HG03354 (cell line): Measurements from ENCODE around the gene FGF22.
"Not testable (repeated sequence)": the region's sequence is repeated elsewhere in the genome, so short reads cannot be mapped to it uniquely, and the experiment has no call there.

Source experiments
- ATAC-seq: cut with Tn5 transposase; IDR thresholded peaks from one replicate; pipeline ENCODE4 v1.9.1; 2021; ENCODE audit warnings: mild to moderate bottlenecking; ENCODE audit not compliant: unreplicated experiment, poor library complexity, severe bottlenecking

The FGF22 gene

DNA sequence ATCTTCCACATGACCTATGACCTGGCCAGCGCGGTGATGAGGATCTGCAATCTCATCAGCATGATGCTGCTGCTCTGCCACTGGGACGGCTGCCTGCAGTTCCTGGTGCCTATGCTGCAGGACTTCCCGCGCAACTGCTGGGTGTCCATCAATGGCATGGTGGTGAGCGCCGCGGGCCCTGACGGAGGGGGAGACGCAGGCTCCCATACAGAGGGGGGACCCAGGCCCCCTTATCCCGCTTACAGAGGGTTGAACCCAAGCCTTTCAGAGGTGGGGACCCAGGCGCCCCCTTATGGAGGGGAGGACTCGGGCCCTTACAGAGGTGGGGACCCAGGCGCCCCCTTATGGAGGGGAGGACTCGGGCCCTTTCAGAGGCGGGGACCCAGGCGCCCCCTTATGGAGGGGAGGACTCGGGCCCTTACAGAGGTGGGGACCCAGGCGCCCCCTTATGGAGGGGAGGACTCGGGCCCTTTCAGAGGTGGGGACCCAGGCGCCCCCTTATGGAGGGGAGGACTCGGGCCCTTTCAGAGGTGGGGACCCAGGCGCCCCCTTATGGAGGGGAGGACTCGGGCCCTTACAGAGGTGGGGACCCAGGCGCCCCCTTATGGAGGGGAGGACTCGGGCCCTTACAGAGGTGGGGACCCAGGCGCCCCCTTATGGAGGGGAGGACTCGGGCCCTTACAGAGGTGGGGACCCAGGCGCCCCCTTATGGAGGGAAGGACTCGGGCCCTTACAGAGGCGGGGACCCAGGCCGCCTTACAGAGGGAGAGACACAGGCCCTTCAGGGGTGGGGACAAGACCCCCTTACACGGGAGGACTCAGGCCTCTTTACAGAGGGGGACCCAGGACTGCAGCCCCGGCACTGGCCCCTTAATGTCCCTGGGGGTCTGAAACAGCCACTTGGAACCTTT is 34.4 kb upstream of the FGF22 start:
- not testable (repeated sequence) for ATAC-seq

DNA sequence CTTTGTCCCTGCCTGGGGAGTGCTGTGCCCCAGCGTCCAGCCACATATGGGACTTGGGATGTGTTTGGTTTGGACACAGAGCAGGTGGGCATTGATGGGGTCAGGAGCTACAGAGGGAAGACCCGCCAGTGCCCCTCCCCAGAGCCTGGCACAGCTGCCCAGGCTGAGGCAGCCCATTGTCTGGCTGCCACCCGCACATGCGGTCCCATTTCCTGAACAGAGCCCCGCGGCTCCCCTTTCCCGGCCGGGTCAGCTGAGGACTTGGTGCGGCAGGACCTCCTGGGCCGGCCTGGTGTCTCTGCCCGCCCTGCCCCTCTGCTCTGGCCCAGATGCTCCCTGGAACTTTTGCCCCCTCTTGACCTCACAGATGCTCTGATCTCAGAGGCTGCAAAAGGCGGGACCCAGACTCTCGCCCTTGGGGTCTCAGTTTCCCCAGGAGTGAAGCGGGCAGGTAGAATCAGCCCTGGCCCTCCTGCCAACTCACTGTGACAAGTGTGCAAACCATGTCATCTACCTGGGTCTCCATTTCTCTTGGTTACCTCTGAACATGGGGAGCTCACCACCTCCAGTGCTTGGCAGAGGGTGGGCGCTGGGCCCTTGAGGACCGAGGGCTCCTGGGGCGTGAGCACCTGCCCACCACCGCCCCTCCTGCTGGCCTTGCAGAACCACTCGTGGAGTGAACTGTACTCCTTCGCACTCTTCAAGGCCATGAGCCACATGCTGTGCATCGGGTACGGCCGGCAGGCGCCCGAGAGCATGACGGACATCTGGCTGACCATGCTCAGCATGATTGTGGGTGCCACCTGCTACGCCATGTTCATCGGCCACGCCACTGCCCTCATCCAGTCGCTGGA is 32.2 kb upstream of the FGF22 start:
- ATAC-seq, result no peak

DNA sequence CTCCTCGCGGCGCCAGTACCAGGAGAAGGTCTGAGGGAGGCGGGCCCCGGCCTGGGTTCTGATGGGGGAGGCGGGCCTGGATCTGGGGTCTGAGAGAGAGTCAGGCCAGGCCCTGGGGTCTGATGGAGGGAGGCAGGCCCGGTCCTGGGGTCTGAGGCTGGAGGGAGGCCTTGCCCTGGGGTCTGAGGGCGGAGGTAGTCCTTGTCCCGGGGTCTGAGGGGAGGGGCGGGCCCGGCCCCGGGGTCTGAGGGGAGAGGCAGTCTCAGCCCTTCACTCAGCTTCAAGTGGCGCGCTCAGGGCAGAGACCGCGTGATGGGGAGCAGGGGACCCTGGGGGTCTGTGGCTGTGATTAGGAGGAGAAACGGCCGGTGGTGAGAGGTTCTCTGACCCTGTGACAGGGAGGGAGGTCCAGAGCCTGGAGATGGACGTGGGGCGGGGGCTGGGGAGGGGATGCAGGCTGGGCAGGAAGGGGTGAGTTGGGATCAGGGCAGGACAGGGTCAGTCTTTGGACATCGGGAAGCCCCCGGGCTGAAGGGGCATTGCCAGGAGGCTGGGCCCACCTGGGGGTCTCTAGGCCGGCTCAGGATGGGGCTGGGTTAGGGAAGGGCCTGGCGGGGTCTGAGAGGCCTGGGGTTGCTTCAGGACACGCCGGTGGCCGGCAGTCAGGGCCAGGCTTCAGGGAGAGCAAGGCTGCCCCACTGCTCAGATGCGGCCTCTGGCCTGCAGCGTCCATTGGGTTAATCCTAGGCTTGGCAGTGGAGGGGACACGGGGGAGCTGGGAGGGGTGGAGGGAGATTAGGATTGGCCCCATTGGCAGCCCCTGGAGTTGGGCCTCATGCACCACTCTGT is 31.3 kb upstream of the FGF22 start:
- no peak for ATAC-seq

DNA sequence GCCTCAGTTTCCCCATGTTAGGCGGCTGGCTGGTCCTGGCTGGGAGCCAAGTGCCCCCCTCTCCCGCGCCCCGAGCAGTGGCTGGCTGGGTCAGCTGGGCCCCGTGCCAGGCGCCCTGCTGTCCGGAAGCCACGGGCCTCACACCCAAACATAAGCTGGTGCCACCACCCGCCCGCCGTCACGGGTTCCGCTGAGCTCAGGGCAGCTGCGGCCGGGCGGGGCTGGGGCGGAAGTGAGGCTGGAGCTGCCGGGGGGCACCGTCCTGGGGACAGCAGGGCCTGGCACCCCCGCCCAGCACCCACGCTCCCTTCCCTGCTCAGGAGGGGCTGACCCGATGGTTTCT is 30.7 kb upstream of the FGF22 start:
- ATAC-seq, result no peak

DNA sequence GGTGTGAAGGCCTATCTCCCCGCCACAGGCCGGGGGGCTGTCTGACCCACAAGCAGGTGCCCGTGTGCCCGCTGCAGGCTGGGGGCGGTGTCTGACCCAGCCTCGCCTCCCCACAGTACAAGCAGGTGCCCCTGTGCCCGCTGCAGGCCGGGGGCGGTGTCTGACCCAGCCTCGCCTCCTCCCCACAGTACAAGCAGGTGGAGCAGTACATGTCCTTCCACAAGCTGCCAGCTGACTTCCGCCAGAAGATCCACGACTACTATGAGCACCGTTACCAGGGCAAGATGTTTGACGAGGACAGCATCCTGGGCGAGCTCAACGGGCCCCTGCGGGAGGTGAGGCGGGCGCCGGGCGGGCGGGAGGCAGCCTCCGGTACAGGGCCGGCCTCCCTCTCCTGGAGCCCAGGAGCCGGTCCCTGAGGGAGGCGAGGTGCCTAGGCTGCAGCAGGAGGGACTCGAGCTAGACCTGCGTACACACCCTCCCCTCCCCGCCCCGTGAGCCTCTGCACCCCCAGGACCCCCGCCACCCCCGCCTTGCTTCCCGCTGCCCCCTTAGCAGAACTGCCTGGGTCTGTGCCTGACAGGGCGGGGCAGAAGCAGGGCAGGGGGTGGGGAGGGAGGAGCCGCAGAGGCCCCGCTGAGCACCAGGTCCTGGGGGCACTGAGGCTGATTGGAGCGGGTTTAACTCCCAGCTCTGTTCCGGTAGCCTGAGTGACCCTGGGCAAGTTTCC is 29.4 kb upstream of the FGF22 start:
- ATAC-seq, result no peak

DNA sequence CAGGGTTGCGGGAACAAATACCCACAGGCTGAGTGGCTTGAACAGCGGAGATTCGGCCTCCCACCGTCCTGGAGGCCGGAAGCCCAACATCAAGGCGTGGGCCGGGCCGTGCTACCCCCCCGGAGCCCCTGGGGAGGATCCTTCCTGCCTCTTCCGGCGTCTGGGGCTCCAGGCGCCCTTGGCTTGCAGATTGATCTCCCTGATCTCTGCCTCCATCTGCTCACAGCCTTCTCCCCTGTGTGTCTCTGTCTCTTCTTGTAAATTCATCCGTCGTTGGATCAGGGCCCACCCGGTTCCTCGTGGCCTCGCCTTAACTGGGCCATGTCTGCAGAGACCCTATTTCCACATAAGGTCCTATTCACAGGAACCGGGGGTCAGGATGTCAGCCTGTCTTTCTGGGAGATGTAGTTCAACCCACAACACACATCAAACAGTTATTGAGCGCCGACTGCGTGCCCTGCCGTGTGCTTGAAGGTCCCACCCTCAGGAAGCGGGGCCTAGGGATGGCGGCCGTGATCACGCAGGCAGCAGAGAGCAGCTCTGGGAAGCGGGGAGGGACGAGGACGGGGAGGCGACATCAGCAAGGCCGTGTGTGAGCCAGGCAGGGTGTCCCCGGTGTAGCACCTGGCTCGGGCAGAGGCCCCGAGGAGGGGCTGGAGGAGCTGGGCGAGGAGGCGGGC is 28.7 kb upstream of the FGF22 start:
- ATAC-seq, result no peak

DNA sequence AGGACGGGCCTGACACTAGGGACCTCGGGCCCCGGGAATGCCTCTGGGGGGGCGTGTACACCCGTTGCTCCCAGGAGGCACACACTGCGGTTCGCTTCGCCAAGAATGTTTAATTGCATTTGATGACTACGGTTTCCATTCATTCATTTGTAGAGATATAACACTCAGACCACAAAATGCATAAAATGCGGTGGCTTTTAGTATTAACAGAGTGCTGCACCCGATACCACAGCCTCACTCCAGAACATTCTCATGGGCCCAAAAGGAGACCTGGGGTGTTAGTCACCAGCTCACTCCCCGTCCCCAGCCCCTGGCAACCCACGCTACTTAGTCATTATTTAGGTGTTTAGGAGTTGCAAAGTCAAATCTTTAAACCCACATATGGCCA is 28.2 kb upstream of the FGF22 start:
- ATAC-seq, result no peak

DNA sequence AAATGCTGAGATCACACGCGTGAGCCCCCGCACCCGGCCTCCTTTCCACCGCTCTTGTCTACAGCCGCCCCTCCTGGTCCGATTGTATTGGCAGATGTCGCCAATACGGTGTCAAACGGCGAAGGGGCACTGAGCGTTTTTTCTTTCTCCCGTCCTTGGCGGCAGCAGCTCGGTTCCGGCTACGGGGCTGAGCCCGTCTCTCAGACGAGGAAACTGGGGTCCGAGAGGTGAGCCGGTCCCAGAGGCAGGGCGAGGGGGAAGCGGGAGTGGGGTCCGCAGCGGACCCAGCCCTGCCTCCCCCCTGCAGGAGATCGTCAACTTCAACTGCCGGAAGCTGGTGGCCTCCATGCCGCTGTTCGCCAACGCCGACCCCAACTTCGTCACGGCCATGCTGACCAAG is 26.7 kb upstream of the FGF22 start:
- no peak for ATAC-seq

DNA sequence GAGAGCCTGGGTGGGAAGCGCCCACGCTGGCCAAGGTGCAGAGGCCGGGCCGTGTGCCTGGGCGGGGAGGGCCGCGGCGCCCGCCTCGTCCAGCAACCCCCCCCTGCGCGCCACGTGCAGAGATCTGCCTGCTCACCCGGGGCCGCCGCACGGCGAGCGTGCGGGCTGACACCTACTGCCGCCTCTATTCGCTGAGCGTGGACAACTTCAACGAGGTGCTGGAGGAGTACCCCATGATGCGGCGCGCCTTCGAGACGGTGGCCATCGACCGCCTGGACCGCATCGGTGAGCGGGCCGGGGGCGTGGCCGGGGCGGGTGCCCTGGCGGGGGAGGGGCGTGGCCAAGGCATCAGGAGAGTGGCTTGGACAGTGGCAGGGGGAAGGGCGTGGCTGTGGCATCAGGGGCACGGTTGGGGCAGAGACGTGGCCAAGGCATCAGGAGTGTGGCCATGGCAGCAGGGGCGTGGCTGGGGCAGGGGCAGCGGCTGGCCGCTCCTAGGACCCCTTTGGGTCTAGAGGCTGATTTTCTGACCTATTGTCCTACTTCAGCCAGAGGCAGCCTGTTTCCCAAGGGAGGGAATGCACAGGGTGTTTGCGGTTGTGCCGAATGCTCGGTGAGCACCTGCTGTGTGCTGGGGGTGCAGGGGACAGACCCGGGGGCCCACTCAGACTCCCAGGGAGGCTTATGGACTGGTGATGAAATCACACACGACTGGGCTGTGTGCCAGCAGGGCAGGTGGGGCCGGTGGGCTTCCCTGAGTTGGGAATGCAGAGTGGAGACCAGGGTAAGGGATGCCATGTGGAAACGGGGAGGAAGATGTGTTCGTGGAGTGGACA is 25.7 kb upstream of the FGF22 start:
- no peak for ATAC-seq

DNA sequence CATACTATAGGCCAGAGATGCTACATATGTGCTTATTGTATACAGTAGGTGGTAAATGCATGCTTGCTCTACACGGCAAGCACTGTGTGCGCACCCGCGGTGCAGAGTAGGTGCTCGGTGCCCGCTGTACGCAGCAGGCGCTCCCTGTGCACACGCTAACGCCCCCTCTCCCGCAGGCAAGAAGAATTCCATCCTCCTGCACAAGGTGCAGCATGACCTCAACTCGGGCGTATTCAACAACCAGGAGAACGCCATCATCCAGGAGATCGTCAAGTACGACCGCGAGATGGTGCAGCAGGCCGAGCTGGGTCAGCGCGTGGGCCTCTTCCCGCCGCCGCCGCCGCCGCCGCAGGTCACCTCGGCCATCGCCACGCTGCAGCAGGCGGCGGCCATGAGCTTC is 24.1 kb upstream of the FGF22 start:
- no peak for ATAC-seq

DNA sequence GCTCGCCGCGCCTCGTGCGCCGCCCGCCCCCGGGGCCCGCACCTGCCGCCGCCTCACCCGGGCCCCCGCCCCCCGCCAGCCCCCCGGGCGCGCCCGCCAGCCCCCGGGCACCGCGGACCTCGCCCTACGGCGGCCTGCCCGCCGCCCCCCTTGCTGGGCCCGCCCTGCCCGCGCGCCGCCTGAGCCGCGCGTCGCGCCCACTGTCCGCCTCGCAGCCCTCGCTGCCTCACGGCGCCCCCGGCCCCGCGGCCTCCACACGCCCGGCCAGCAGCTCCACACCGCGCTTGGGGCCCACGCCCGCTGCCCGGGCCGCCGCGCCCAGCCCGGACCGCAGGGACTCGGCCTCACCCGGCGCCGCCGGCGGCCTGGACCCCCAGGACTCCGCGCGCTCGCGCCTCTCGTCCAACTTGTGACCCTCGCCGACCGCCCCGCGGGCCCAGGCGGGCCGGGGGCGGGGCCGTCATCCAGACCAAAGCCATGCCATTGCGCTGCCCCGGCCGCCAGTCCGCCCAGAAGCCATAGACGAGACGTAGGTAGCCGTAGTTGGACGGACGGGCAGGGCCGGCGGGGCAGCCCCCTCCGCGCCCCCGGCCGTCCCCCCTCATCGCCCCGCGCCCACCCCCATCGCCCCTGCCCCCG is 23.5 kb upstream of the FGF22 start:
- no peak for ATAC-seq

DNA sequence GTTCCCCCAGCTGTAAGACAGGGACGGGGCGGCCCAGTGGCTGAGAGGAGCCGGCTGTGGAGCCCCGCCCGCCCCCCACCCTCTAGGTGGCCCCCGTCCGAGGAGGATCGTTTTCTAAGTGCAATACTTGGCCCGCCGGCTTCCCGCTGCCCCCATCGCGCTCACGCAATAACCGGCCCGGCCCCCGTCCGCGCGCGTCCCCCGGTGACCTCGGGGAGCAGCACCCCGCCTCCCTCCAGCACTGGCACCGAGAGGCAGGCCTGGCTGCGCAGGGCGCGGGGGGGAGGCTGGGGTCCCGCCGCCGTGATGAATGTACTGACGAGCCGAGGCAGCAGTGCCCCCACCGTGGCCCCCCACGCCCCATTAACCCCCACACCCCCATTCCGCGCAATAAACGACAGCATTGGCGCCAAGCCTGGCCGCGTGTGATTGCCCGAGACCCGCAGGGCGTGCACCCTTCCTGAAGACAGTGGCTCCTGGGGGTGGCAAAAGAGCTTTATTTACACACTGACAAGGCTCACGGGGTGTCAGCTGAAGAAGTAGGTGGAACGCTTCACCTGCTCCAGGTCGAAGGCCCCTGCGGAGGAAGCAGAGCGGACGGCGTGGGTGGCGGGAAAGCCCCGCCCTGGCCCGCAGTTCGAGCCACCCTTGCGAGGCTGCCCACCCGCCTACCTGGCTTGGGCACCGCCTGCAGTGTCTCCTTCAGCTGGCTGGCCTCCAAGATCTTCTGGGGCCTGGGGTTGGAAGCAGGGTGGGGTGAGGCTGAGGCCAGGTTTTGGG is 22.7 kb upstream of the FGF22 start:
- ATAC-seq, result no peak

DNA sequence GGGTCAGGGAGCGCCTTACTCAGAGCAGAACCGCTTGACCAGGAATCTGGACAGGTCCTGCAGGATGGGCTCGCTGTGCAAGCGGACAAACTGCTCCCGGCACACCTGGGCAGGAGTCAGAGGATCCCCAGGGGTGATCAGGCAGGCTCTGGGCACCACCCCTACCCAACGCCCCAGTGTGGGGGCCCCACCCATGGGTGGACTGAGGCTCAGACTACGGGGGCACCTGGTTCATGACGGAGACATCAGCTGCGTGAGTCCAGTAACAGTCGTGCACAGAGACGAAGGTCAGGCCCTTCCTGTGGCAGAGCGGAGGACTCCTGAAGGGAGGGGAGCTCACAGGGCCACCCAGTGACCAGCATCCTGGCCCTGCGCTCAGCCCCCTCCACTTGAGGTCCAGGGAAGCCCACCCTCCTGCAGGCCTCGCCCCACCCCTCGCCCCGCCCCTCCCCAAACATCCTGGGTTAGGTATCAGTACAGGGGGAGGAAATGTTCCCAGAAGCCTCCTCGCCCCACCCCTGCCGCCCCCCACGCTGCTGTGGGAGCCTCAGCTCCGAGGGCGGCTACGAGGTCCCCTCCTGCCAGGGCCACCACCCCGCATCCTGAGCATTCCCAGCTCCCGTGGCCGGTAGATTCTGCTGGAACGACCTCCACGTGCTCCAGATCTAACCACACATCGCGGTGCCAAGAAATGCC is 22.0 kb upstream of the FGF22 start:
- ATAC-seq, result no peak

DNA sequence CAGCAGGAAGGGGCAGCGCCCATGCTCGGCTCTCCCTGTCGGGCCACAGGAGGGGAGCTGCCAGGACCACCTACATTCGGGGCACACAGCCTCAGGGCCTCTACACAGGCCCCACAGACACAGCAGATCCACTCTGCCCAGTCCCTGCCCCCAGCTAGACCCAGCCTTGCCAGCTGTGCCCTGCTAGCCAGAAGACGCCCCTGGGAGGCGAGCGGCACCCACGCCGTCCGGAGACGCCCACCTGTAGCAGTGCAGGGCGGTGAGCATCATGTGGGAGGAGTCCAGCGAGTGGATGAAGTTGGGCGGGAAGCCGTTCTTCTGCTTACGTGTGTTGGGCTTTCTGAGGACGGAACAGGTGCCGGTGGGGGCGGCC is 21.4 kb upstream of the FGF22 start:
- ATAC-seq, result no peak

DNA sequence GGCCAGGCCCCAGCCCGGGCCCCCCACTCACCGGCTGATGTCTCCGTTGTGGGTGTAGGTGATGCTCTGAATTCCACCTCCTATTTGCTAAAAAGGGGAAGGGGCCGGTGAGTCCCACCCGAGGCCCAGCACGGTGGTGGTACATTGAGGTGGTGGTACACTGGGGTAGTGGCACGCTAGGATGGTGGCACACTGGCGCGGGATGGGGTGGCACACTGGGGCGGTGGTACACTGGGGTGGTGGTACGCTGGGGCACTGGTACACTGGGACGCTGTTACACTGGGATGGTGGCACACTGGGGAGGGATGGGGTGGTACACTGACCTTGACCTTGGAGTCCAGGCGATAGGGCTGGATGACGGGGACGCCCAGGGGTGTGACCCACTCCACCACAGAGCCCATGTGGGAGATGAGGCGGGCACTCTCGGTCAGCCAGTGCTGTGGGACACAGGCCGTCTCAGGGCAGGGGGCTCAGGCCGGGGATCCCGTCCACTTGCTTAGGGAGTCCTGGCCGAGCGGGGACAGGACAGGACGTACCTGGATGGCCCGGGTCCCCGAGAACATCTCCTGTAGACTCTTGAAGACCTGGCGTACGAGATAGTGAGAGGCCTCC is 20.9 kb upstream of the FGF22 start:
- no peak for ATAC-seq
